Activated CD8-positive, alpha-beta memory T cell treated with anti-CD3 and anti-CD28 coated beads for 1 hour (primary cell): ENCODE data around the gene NAMPT.

Experiments
- DNase-seq, 2 donors: peaks; one replicate each; pipeline ENCODE4 v3.0.0-alpha.2; 2020; ENCODE audit warnings: low read depth in 1 of 2; ENCODE audit errors: extremely low read depth in 1 of 2

The NAMPT gene

DNA sequence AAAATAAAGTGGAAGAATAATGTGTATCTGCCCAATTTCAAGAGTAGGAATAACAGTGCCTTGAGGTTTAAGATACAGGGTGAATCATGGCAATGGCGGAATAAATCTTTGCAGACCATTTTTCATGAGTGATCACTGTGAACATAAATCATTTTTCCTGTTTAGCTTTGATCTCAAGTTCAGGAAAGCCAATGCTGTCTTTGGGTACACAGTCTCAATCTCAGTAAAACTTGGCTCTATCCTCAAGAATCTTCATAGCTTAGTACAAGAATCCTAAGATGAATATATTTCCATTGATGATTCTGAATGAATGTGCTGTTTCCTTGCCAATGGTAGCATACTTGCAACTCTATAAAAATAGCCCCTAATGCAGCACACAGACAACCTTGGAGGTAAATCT is 6.8 kb downstream of the NAMPT start:
- DNase-seq = no peak

GRCh38 chr7:106276513-106276912 is 8.3 kb downstream of the NAMPT start:
- no peak for DNase-seq

DNA sequence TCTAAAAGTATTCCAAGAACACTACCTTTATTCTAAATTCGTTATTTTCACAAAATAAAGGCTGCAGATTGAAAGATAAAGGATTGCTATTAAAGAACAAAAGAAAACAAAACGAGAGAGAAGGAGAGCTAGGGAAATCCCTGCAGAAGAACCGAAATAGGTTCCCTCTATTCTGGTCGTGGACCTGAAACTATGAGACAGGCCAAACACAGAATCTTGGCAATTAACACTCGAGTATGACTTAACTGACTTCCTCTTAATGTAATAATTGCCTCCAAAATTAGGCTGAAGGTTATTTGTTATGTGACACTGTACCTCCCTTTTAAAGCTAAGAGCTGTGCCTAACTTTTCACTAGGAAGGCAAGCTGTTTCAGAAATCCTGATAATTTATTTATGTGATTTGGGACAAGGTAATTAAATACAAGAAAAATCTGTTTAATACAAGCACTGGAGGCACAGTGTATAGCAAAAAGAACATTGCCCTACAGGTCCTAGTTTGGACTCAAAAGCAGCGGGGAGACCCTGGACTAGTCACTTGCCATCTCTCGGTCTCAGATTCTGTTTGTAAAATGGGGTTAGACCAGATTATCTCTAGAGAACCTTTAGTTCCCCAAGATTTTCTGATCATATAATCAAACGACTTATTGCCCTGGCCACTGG is 11.6 kb downstream of the NAMPT start:
- DNase-seq = no peak

DNA sequence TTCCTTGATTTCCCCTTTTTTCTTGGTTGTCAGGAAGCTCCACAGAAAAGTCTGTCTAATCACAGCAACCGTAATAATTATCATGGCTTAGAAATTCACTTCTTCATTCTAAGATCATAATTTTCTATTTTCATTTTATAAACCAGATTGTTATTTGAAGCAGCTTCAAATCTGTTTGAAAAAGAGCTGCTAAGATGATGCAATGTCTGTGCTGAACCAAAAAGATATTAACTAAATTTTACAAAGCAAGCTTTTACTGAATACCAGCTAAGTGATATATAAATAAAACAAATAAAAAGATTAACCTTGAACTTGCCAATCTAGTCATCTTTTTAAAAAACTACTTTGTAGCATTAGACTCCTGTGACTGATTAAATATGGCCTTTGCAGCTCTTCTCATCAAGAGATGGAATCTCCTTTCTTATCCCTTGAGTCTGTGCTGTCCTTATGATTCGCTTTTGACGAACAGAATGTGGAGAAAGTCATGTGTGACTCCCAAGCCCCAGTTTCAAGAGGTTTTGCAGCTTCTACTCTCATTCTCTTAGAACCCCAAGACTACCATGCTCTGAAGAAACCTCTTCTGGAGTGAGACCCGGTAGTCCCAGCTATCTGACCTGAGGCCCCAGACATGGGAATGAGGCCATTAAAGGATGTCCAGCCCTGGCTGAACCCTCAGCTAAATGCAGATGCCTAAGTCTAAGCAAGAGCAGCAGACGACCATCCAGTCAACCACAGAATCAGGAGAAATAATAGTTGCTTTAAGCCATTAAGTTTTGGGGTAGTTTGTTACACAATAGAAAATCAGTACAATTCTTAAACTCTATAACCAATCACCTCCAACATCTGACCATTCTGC is 14.4 kb downstream of the NAMPT start:
- DNase-seq = no peak

- DNase-seq = no peak
These were observed 15.4 kb downstream of the NAMPT start for GRCh38 chr7:106269254-106269961.

GRCh38 chr7:106265133-106265532 is 19.6 kb downstream of the NAMPT start:
- DNase-seq = no peak

DNA sequence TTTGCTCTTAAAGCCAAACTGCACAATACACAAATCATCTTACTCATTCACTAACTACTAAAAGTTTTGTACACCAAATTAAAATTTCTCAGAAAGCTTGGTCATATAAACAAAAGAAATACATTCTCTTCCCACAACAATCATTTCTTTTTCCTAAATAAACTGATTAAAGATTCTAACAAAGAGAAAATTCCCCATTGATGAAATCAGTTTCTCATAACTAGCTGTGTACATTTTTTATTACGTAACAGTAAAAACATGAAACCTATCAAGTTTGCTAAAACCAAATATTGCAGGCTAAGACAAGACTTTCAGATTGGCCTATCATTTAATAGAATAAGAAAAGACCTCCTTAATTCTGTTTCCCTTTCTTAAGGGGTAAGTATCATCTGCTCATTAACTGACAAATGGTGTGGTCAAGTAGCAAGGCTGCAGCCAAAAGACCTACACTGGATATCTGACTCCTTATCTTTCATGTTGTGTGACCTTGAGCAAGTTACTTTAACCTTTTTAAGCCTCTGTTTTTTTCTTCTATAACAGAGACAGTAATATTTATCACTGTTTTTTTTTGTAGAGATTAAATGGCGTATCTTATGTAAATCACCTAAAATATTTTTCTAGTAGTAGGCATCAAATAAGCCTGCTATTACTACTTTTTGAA is 22.4 kb downstream of the NAMPT start:
- no peak for DNase-seq

GRCh38 chr7:106260136-106260561 is 24.6 kb downstream of the NAMPT start:
- DNase-seq = no peak

- DNase-seq = no peak
These were observed 26.0 kb downstream of the NAMPT start for GRCh38 chr7:106258789-106259188.

GRCh38 chr7:106257752-106258151 is 27.0 kb downstream of the NAMPT start:
- DNase-seq = no peak

DNA sequence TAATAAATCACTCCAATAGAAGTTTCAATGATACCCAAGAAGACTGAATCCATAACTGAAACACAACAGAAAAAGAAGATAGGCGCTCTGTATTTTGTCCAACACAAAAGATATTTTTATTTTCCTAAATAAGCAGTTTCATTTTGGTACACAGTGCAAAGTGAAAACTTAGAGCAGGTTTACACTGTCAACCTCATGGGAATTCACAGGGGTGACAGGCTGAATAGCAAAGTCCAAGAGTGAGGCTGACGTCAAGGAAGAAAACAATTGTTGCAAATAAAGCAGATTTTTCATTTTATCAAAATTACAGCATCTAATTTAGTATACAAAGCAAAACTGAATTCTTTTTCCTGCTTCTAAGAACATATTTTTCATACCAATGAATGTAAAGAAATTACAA is 28.6 kb downstream of the NAMPT start:
- DNase-seq = no peak

GRCh38 chr7:106255246-106255645 is 29.5 kb downstream of the NAMPT start:
- DNase-seq = no peak

DNA sequence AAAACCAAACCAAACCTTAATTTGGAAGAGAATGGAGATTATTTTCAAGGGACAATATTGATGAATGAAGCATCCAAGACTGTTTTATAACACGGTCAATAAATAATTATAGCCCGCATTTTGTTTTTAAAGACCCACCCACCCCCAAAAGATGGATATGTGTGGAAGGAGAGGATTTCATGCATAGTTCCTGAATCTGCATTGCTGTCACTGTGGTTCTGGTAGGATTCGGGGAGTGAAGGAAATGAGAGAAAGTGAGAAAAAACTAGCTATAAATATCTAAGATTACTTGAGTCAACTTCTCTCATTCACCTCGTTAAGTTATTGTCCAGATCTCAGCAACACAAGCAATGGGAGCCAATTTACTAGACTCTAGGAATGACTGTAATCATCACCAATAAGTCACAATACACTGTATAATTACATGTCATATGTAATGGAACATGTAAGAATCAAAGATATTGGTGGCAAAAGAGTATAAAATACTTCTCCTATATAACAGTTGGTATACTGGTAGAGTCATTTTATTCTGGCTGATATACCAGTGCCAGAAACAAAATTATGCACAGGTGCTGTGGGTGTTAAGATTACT is 30.2 kb downstream of the NAMPT start:
- DNase-seq = no peak

GRCh38 chr7:106252568-106252967 is 32.2 kb downstream of the NAMPT start:
- no peak for DNase-seq

GRCh38 chr7:106249488-106249887 is 35.3 kb downstream of the NAMPT start:
- DNase-seq = no peak

DNA sequence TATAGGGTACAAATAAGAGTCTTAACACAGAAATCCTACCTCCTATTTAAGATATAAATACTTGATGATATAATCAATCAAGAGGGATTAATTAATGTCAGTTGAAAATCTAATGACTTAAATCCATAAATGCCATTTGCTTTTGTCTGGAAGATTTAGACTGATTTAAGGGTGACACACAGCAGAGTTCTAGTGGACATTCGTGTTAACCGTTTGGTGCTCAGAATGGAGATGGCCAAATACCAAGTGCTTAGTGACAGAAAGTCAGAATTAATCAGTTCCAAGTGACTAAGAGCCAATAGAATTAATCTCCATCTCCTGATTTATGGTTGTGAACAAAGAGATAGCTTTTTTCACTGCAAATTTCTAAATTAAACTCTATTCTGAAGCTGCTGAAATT is 36.2 kb downstream of the NAMPT start:
- no peak for DNase-seq

DNA sequence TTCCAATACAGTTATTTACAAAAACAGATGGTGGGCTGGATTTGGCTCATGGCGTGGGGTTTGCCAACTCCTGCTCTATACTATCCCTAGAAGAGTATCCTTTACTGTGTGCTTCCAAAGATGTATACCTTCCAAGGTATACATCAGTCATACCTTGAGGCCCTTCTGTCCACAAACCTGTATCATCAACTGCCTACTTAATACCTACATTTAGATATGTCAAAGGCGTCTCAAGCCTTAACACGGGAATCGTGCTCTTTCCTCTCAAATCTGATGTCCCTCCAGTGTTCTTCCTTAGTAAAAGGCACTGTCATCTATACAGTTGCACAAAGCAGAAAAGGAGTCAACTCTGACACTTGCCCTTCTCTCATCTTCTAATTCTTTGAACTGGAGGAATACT is 36.9 kb downstream of the NAMPT start:
- DNase-seq = no peak

DNA sequence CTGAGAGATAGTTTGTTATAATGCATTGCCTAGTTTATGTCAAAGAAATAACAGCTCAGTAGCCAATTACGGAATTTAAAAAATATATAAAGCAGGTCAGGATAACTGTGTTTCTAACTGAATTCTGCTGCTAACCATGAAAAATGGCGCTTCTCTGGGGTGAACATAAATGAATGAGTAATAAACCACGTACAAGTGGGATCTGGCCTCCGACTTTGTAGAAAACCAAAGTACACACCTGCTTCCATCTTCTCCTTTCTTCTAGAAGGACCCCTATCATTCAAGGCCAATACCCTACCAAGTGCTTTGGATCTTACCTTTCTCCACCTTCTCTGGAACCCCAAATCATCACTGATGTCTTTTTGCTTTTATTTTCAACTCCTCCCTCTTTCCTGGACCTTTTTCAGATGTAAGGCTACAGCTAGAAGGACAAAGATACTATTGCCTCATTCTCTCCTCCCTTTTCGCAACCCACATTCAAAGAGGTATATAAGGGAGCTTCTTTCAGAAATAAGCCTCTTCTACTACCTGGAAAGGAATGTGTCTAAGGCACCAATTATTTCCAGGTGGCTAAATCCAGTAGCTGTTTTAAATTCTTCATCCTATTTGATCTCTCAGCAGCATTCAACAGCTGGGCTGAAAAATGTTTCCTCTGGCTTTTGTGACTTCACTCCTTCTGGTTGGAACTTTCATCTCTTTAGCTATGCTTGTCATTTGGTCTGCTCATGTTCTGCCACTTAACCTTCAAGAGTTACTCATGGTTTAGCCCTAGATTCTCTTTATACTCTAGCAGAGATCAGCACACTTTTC is 37.7 kb downstream of the NAMPT start:
- DNase-seq = no peak

DNA sequence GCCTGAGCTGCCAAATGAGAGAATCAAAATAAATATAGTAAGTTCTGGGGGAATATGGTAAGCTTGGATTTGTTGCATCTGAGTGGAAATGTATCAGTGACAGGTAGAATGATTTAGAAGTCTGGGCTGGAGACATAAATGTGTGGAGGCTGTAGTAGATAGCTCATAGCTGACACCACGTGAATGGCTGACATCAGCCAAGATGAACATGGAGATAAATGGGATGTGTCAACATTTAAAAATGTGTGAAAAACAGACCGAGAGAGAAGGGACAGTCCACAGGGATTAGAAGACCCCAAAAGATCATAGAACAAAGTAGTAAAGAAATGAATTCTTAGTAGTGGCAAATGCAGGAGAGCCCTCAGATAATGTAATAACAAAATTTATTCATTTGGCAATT is 40.9 kb downstream of the NAMPT start:
- no peak for DNase-seq

- DNase-seq = no peak
These were observed 45.4 kb downstream of the NAMPT start for GRCh38 chr7:106239406-106239805.
